ENCODE measurements around the gene OR5AN1.

The OR5AN1 gene

DNA sequence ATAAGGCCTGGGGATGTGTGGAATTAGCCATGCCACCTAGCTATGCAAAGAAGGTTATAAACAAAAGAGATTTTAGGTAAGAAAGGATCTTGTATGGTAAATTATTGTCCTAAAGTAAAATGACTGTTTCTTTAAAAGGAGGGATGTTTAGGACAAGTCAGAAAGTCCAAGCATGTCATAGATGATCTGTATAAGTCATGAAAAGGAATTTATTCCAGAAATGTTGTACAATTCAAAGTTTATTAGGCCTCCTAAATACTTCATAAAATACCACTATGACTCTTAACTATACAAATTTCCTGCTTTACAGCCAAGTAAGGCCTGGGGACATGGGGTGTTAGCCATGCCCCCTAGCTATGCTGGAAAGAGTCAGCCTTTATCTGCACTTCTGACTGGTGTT, 44.9 kb downstream of the OR5AN1 start:
- Mint-ChIP-seq H3K27me3 (no peaks in the 10 kb centered on the region), H3K9me3 (peaks cover 7% of the 10 kb centered on the region), H3K4me1 (no peaks in the 10 kb centered on the region), H3K27ac (no peak overlapping the region), H3K36me3 (peaks cover 7% of the 10 kb centered on the region), H3K4me3 (no peak overlapping the region)
- no peak for ATAC-seq

DNA sequence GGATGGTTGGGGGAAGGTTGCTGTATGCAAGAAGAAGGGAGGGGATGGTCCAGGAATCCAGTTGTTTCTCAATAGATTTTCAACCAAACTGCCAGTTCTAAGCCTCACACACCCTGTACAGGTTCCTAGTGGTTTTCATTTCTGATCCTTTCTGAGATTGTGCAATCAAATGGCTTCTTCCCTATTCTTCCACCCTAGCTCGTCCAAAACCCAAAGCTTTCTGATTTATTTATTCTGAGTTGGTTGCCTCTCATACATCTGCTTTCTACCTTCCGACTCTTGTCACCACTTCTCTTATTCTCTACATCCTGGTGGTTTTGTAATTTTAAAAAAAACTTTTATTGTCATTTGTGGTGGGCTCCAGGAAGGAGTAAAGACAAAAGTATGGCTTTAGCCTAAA, 55.0 kb downstream of the OR5AN1 start:
- no peak overlapping the region for H3K4me3 Mint-ChIP-seq
- peaks cover 6% of the 10 kb centered on the region for H3K9me3 Mint-ChIP-seq

DNA sequence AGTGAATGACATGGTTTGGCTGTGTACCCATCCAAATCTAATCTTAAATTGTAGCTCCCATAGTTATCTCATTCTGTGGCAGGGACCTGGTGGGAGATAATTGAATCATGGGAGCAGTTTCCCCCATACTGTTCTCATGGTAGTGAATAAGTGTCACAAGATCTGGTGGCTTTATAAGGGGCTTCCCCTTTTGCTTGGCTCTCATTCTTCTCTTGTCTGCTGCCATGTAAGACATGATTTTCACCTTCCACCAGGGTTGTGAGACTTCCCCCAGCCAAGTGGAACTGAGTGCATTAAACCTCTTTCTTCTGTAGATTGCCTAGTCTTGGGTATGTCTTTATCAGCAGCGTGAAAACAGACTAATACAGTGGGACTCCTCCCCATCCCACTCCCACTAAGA, 56.4 kb downstream of the OR5AN1 start:
- H3K27me3 Mint-ChIP-seq, result no peaks in the 10 kb centered on the region
- peaks cover 5% of the 10 kb centered on the region for H3K36me3 Mint-ChIP-seq
- no peak overlapping the region for H3K27ac Mint-ChIP-seq
- no peak for ATAC-seq
- peaks cover 20% of the 10 kb centered on the region for H3K4me1 Mint-ChIP-seq
- H3K9me3 Mint-ChIP-seq, result peaks cover 6% of the 10 kb centered on the region
- H3K4me3 Mint-ChIP-seq, result no peak overlapping the region

More for the DNA sequence above, 55.0 kb downstream of the OR5AN1 start:
- H3K27me3 Mint-ChIP-seq, result no peaks in the 10 kb centered on the region
- H3K4me1 Mint-ChIP-seq, result peaks cover 20% of the 10 kb centered on the region
- peaks cover 6% of the 10 kb centered on the region for H3K36me3 Mint-ChIP-seq
- H3K27ac Mint-ChIP-seq, result no peak overlapping the region
- no peak for ATAC-seq

DNA sequence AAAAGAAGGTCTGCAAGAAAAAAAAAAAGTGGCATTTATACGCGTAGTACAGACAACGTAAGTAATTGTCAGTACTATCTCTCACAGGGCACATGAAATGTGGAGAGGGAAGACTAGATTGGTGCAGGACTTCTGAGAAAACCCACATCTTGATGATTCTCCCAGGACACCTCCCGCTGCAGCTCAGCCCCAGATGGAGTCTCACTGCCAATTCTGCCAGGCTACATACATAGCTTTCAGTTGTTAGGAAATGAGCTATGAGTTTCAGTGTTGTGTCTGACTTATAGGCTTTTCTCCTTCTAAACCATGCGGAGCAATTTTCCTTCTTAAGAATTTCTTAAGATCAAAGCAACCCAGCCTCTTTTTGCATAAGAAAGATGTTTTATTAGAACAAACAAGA, 57.9 kb downstream of the OR5AN1 start:
- Mint-ChIP-seq H3K27me3 (no peaks in the 10 kb centered on the region), H3K4me1 (peaks cover 20% of the 10 kb centered on the region), H3K27ac (peak overlapping the region; percentile 4), H3K9me3 (peaks cover 3% of the 10 kb centered on the region), H3K36me3 (no peaks in the 10 kb centered on the region), H3K4me3 (no peak overlapping the region)
- no peak for ATAC-seq

DNA sequence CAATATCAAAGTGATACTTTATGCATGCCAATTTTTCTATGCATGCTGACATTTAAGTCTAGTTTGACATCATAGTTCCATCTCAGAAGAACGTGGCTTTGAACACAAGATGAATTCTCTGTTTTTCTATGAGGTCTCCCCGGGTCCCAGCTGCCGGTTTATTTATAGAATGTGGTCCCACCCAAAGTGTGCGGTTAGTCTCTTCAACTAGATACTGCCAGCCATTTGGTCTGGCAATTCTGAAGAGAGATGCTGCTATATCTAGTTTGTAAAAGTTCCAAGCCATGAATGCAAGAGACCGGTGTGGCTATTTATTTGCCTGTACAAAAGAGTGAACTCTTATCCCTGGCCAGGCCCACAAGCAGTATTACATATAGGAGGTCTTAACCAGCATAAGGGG, 58.3 kb downstream of the OR5AN1 start:
- Mint-ChIP-seq H3K4me1 (peaks cover 20% of the 10 kb centered on the region), H3K27me3 (no peaks in the 10 kb centered on the region), H3K4me3 (no peak overlapping the region), H3K36me3 (no peaks in the 10 kb centered on the region), H3K9me3 (peaks cover 3% of the 10 kb centered on the region), H3K27ac (peak overlapping the region; percentile 4)
- no peak for ATAC-seq

DNA sequence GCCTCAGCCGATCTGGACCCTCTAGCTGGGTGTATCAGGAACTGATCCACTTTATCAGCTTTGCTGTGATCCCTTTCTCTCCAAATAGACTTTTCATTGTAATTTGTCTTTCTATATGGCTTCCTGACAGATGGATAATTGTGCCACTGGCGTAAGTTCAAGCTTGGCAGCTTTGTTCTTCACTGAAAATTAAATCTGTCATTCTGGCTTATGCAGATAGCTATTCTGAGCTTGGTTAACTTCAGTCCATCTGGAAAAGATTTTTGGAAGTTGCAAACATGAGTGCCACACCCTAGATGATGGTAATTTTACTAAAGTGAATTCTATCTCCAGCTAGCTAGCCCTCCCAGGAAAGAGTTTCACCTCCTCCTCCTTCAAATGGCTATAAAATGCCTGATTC, 59.5 kb downstream of the OR5AN1 start:
- Mint-ChIP-seq H3K27ac (no peak overlapping the region), H3K4me3 (no peak overlapping the region), H3K36me3 (no peaks in the 10 kb centered on the region), H3K27me3 (no peaks in the 10 kb centered on the region), H3K4me1 (peaks cover 20% of the 10 kb centered on the region), H3K9me3 (peaks cover 3% of the 10 kb centered on the region)
- no peak for ATAC-seq

Data from stimulated activated memory B cell treated with anti-CD40 and anti-IgM and Interleukin-4, amounts not matched to agents 10 μg/mL and 1 μg/mL and 100 μg/mL, for 72 hours (primary cell).